ENCODE results near the gene CYP21A2.

DNA sequence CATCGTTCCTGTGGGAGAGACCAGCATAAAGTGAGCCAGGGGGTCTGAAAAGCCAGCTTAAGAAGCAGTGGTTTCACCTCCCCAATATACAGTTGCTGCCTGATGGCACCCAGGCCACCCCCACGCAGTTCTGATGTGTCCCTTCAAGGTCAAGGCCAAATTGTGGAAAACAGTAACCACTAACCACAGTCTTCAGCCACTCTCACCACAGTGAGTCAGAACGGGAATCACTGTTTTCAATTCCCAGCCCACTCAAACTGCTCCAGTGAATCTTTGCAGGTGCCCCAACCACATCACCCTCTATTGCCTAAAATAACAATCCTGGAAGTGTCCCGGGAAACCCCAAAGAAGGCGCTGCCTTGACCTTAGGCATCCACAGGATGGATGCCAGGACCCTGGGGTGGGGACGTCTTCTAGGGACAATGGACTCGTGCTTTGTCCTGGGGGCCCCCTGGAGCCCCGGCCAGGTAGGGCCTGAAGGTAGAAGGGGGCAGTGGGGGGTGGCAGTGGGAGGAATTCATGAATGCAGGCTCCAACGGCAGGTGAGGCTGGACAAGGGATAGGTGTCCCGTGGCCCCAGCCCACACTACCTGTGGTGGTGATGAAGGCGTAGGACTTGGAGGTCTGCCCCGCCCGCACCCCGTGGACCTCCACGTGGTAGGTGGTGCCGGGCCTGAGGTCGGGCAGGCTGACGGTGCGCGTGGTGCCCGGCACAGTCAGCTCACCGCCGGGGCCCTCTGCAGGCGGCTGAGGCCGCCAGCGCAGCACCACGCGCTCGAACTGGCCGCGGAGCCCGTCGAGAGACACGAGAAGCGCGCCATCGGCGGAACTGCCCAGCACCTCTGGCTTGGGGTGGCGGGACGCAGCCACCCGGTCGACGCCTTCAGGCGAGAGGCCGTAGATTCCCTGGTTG, 48.7 kb downstream of the CYP21A2 start:
- TF ChIP-seq POLR2A (IDR thresholded peaks at IDR 0.05; ENCODE audit: low read depth, low read length) (no peak), TAF1 (IDR thresholded peaks at IDR 0.05; ENCODE audit: low read depth, low read length) (no peak), SPI1 (IDR thresholded peaks at IDR 0.05; ENCODE audit: low read depth, low read length) (no peak)

Measured in GM12891 (cell line).